Right lobe of liver (tissue), 4 donors: ENCODE measurements around the gene EPS8.

Experiments
- POLR2A ChIP-seq: fragments of 450-650 bp; IDR thresholded peaks from one replicate; pipeline ENCODE4 v1.6.1; 2017; ENCODE audit warnings: antibody characterized with exemption, mild to moderate bottlenecking
- TF ChIP-seq, protein P1 (sequence below), 4 donors: fragments of 200-600 bp in 3 of 4; fragments of 450-650 bp in 1 of 4; IDR thresholded peaks; one replicate each; pipeline versions ENCODE4 v1.5.1 to v1.8.0; 2016 to 2022; ENCODE audit warnings: antibody characterized with exemption in 4 of 4, mild to moderate bottlenecking in 2 of 4
- donor health status: DM: no; HTN: no; CAD: no.
- donor health status: DM: no; HTN: no; CAD: no.
- donor health status: DM: no; HTN: yes; CAD: no.

DNA sequence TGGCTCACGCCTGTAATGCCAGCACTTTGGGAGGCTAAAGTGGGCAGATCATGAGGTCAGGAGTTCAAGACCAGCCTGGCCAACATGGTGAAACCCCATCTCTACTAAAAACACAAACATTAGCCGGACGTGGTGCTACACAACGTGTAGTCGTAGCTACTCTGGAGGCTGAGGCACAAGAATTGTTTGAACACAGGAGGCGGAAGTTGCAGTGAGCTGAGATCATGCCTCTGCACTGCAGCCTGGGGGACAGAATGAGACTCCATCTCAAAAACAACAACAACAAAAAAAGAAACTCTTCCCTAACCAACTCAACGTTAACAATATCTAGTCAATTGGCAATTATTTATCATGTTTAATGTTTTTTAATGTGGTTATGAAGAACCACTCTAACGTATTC is 89.3 kb downstream of the EPS8 start:
- TF ChIP-seq POLR2A = no peak
- TF ChIP-seq, protein P1, sequence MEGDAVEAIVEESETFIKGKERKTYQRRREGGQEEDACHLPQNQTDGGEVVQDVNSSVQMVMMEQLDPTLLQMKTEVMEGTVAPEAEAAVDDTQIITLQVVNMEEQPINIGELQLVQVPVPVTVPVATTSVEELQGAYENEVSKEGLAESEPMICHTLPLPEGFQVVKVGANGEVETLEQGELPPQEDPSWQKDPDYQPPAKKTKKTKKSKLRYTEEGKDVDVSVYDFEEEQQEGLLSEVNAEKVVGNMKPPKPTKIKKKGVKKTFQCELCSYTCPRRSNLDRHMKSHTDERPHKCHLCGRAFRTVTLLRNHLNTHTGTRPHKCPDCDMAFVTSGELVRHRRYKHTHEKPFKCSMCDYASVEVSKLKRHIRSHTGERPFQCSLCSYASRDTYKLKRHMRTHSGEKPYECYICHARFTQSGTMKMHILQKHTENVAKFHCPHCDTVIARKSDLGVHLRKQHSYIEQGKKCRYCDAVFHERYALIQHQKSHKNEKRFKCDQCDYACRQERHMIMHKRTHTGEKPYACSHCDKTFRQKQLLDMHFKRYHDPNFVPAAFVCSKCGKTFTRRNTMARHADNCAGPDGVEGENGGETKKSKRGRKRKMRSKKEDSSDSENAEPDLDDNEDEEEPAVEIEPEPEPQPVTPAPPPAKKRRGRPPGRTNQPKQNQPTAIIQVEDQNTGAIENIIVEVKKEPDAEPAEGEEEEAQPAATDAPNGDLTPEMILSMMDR (IDR thresholded peaks at IDR 0.05) = no peak
